Sigmoid colon (tissue), 4 donors: ENCODE data around the gene LEUTX.

Experiments
- POLR2A ChIP-seq, 2 donors: fragments of 450-650 bp; IDR thresholded peaks; one replicate each; pipeline ENCODE4 v1.6.1; 2016; ENCODE audit warnings: antibody characterized with exemption in 2 of 2, mild to moderate bottlenecking in 2 of 2, moderate library complexity in 2 of 2
- POLR2AphosphoS5 ChIP-seq, 4 donors: sonication (generic); formaldehyde crosslinking; IDR thresholded peaks; one replicate each; pipeline ENCODE4 v1.6.1; 2017; ENCODE audit warnings: antibody characterized with exemption in 4 of 4
- TF ChIP-seq, protein P1 (sequence below), 4 experiments: fragments of 450-650 bp in 3 of 4; fragments of 200-600 bp in 1 of 4; IDR thresholded peaks; one replicate each; pipeline ENCODE4 v1.5.1; 2016 to 2019; ENCODE audit warnings: antibody characterized with exemption in 4 of 4, mild to moderate bottlenecking in 3 of 4, moderate library complexity in 2 of 4

- TF ChIP-seq, protein P1, sequence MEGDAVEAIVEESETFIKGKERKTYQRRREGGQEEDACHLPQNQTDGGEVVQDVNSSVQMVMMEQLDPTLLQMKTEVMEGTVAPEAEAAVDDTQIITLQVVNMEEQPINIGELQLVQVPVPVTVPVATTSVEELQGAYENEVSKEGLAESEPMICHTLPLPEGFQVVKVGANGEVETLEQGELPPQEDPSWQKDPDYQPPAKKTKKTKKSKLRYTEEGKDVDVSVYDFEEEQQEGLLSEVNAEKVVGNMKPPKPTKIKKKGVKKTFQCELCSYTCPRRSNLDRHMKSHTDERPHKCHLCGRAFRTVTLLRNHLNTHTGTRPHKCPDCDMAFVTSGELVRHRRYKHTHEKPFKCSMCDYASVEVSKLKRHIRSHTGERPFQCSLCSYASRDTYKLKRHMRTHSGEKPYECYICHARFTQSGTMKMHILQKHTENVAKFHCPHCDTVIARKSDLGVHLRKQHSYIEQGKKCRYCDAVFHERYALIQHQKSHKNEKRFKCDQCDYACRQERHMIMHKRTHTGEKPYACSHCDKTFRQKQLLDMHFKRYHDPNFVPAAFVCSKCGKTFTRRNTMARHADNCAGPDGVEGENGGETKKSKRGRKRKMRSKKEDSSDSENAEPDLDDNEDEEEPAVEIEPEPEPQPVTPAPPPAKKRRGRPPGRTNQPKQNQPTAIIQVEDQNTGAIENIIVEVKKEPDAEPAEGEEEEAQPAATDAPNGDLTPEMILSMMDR (IDR thresholded peaks at IDR 0.05) = no peak
- TF ChIP-seq POLR2AphosphoS5 (IDR thresholded peaks at IDR 0.05) (no peak), POLR2A (IDR thresholded peaks at IDR 0.05) (no peak)
Observed at GRCh38 chr19:39736088-39736487, 42.6 kb upstream of the LEUTX start.
